ENCODE measurements around the gene PHTF2. TPM values are rescaled to one million over a fixed set of nuclear protein-coding genes. Genes with fewer than 3 reads are reported as not detected.

Gene PHTF2
- polyA plus RNA-seq, 1 of the 3 experiments (the other 2 are of a cell fraction): 21.2 TPM

DNA sequence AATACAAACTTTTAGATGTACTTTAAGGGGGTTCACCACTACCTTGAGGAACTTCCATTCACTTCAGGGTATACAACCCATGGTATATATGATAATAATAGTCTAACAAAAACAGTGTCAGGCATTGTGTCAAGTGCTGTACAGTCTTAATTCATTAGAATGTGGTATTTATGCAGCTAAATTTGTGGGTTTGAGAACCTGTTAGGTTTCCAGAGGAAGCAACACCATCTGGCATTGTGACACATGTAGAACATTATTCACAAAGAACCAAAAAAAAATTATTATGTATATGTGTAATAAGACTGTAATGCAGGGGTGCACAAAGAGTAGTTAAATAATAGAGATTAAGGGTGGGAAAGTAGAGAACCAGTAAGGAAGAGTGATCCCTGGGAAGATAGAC lies 26.7 kb upstream of the PHTF2 start (continued):
- TF ChIP-seq, protein P1, sequence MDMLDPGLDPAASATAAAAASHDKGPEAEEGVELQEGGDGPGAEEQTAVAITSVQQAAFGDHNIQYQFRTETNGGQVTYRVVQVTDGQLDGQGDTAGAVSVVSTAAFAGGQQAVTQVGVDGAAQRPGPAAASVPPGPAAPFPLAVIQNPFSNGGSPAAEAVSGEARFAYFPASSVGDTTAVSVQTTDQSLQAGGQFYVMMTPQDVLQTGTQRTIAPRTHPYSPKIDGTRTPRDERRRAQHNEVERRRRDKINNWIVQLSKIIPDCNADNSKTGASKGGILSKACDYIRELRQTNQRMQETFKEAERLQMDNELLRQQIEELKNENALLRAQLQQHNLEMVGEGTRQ (IDR thresholded peaks at IDR 0.05; ENCODE audit: borderline replicate concordance, low read depth, low read length): no peak
- TF ChIP-seq, protein P2, sequence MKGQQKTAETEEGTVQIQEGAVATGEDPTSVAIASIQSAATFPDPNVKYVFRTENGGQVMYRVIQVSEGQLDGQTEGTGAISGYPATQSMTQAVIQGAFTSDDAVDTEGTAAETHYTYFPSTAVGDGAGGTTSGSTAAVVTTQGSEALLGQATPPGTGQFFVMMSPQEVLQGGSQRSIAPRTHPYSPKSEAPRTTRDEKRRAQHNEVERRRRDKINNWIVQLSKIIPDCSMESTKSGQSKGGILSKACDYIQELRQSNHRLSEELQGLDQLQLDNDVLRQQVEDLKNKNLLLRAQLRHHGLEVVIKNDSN (IDR thresholded peaks at IDR 0.05; ENCODE audit: borderline replicate concordance, low read depth): no peak
- TF ChIP-seq TAF1 (IDR thresholded peaks at IDR 0.05; ENCODE audit: borderline replicate concordance, low read depth, low read length): no peak
- TF ChIP-seq RFX5 (IDR thresholded peaks at IDR 0.05; ENCODE audit: low read length): no peak
- TF ChIP-seq, protein P3, sequence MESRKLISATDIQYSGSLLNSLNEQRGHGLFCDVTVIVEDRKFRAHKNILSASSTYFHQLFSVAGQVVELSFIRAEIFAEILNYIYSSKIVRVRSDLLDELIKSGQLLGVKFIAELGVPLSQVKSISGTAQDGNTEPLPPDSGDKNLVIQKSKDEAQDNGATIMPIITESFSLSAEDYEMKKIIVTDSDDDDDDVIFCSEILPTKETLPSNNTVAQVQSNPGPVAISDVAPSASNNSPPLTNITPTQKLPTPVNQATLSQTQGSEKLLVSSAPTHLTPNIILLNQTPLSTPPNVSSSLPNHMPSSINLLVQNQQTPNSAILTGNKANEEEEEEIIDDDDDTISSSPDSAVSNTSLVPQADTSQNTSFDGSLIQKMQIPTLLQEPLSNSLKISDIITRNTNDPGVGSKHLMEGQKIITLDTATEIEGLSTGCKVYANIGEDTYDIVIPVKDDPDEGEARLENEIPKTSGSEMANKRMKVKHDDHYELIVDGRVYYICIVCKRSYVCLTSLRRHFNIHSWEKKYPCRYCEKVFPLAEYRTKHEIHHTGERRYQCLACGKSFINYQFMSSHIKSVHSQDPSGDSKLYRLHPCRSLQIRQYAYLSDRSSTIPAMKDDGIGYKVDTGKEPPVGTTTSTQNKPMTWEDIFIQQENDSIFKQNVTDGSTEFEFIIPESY (IDR thresholded peaks at IDR 0.05; ENCODE audit: borderline replicate concordance, low read depth): no peak

DNA sequence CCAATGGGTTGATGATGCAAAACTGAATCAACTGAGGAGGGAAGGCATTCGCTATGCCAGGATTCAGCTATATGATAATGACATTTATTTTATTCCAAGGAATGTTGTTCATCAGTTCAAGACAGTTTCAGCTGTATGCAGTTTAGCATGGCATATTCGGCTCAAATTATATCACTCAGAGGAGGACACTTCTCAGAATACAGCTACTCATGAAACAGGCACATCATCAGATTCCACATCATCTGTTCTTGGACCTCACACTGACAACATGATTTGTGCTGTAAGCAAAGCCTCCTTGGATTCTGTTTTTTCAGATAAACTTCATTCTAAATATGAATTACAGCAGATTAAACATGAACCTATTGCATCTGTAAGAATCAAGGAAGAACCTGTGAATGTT lies 20.0 kb upstream of the PHTF2 start:
- Histone ChIP-seq H3K36me3 (replicated peaks in 1 of 2; ENCODE audit: control insufficient read depth in 1 of 2, insufficient read depth in 2 of 2, low read length in 1 of 2) (peaks cover 60 to 82% of the 10 kb centered on the region in 2 experiments), H3K9ac (no peak overlapping the region), H3K4me2 (no peak overlapping the region), H4K20me1 (ENCODE audit: insufficient read depth) (no peaks in the 10 kb centered on the region), H3K27ac (ENCODE audit: low read depth in 2 of 2, low read length in 1 of 2) (no peak overlapping the region), H3K9me2 (no peaks in the 10 kb centered on the region), H3F3A (replicated peaks; ENCODE audit: insufficient read depth) (peaks cover 15% of the 10 kb centered on the region), H3K9me3 (peaks cover 15% of the 10 kb centered on the region), H3K79me2 (ENCODE audit: insufficient read depth) (0 out of 2 replicates have a peak, but pooled peaks cover 4% of the 10 kb centered on the region), H2AFZ (ENCODE audit: low read depth) (no peak overlapping the region), H3K27me3 (ENCODE audit: insufficient read depth) (no peaks in the 10 kb centered on the region), H3K4me3 (ENCODE audit: low read depth in 2 of 2, low read length in 1 of 2) (no peak overlapping the region), H3K4me1 (ENCODE audit: control insufficient read depth in 1 of 2, insufficient read depth in 2 of 2, low read depth in 1 of 2, low read length in 1 of 2) (no peaks in the 10 kb centered on the region)
- POLR2A ChIA-PET: no interaction called here
- CTCF ChIA-PET: interaction anchor here (1.1 to 2.4 kb wide), 2 partner anchors 120 to 127 kb away, joined by 6 read pairs; no protein-coding TSS in a partner anchor
- TF ChIP-seq FOSL2 (IDR thresholded peaks at IDR 0.05; ENCODE audit: borderline replicate concordance, low read depth) (no peak), TCF12 (IDR thresholded peaks at IDR 0.05) (no peak), NRF1 (IDR thresholded peaks at IDR 0.05; ENCODE audit: low read depth, low read length) (no peak), EP300 (IDR thresholded peaks at IDR 0.05; ENCODE audit: borderline replicate concordance in 1 of 2, low read depth in 1 of 2, low read length in 1 of 2) (no peak), GATA2 (CRISPR knock-in tag; IDR thresholded peaks at IDR 0.05) (no peak)
- TF ChIP-seq, protein P2 (IDR thresholded peaks at IDR 0.05; ENCODE audit: borderline replicate concordance, low read depth): no peak
- TF ChIP-seq, protein P4, sequence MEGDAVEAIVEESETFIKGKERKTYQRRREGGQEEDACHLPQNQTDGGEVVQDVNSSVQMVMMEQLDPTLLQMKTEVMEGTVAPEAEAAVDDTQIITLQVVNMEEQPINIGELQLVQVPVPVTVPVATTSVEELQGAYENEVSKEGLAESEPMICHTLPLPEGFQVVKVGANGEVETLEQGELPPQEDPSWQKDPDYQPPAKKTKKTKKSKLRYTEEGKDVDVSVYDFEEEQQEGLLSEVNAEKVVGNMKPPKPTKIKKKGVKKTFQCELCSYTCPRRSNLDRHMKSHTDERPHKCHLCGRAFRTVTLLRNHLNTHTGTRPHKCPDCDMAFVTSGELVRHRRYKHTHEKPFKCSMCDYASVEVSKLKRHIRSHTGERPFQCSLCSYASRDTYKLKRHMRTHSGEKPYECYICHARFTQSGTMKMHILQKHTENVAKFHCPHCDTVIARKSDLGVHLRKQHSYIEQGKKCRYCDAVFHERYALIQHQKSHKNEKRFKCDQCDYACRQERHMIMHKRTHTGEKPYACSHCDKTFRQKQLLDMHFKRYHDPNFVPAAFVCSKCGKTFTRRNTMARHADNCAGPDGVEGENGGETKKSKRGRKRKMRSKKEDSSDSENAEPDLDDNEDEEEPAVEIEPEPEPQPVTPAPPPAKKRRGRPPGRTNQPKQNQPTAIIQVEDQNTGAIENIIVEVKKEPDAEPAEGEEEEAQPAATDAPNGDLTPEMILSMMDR (IDR thresholded peaks at IDR 0.05): no peak
- TF ChIP-seq, protein P3 (IDR thresholded peaks at IDR 0.05; ENCODE audit: borderline replicate concordance, low read depth): no peak
- TF ChIP-seq, protein P1 (IDR thresholded peaks at IDR 0.05; ENCODE audit: borderline replicate concordance, low read depth, low read length): no peak
- DNase-seq: no peak
- 98% methylated on average over 2 of the region's 2 CpGs for WGBS (ENCODE audit: low lambda C conversion rate)
